Stimulated activated naive CD8-positive, alpha-beta T cell treated with anti-CD3 and anti-CD28 coated beads, Interleukin-15, Interleukin-2, amounts not matched to agents 100 ng/mL and 50 ng/mL, for 24 hours (primary cell): ENCODE measurements around the gene DLL4.
"Not testable (repeated sequence)": the region's sequence is repeated elsewhere in the genome, so short reads cannot be mapped to it uniquely, and the experiment has no call there.

ENCODE experiments used
- H3K27ac Mint-ChIP-seq: one replicate; pipeline ENCODE4 v1.8.0; 2021; ENCODE audit warnings: mild to moderate bottlenecking, mixed read lengths
- H3K27me3 Mint-ChIP-seq: one replicate; pipeline ENCODE4 v1.8.0; 2021; ENCODE audit warnings: mixed read lengths
- H3K36me3 Mint-ChIP-seq: one replicate; pipeline ENCODE4 v1.8.0; 2021; ENCODE audit warnings: low read depth, mixed read lengths
- H3K4me1 Mint-ChIP-seq: one replicate; pipeline ENCODE4 v1.8.0; 2021; ENCODE audit warnings: low read depth, mixed read lengths
- H3K4me3 Mint-ChIP-seq: one replicate; pipeline ENCODE4 v1.8.0; 2021; ENCODE audit warnings: mild to moderate bottlenecking, mixed read lengths
- H3K9me3 Mint-ChIP-seq: one replicate; pipeline ENCODE4 v1.8.0; 2021; ENCODE audit warnings: mixed read lengths

DLL4 gene

DNA sequence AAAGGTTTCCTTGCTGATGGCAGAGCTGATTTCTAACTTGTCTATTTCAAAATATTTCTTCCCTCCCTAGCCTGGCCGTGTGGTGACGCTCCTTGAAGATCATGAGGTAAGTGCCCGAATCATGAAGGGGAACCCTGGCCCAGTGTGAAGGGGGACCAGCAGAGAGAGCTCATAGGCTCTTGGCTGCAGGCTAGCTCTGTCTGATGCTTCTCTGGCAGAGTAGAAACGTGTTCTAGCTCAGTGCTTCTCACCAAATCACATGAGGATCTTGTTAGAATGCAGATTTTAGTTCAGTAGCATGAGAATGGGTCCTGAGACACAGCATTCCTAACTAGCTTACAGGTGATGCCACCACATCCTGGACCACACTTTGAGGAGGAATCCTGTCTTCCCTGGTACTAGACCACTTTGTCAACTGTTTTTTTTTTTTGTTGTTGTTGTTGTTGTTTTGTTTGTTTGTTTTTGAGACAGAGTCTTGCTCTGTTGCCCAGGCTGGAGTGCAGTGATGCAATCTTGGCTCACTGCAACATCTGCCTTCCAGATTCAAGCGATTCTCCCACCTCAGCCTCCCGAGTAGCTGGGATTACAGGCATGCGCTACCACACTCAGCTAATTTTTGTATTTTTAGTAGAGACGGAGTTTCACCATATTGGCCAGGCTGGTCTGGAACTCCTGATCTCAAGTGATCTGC, 25.2 kb downstream of the DLL4 start:
- H3K27me3 Mint-ChIP-seq, H3K9me3 Mint-ChIP-seq: not testable (repeated sequence)
- Mint-ChIP-seq H3K27ac (peak overlapping the region; percentile 97), H3K4me1 (peaks cover 36% of the 10 kb centered on the region), H3K36me3 (peaks cover 23% of the 10 kb centered on the region), H3K4me3 (peak overlapping the region; percentile 87)

DNA sequence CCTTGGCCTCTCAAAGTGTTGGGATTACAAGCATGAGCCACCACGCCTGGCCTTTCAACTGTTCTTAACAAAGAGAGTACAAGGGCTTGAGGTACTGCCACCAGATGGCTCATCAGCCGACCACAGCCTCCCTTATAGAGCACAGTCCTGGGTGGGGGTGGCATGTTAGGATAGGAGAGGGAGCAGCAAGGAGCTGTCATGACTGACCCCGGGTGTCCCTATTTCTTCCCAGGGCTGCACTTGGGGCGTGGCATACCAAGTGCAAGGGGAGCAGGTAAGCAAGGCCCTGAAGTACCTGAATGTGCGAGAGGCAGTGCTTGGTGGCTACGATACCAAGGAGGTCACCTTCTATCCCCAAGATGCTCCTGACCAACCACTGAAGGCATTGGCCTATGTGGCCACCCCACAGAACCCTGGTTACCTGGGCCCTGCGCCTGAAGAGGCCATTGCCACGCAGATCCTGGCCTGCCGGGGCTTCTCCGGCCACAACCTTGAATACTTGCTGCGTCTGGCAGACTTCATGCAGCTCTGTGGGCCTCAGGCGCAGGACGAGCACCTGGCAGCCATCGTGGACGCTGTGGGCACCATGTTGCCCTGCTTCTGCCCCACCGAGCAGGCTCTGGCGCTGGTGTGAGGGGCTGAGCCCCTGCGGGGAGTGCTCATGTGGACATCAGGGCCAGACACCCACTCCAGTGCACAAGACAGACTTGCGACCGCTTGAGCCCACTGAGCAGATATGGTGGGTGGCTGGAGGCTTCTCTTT, 26.2 kb downstream of the DLL4 start:
- H3K27ac Mint-ChIP-seq: no peak overlapping the region
- H3K36me3 Mint-ChIP-seq: peaks cover 23% of the 10 kb centered on the region
- H3K27me3 Mint-ChIP-seq: no peaks in the 10 kb centered on the region
- H3K9me3 Mint-ChIP-seq: no peaks in the 10 kb centered on the region
- H3K4me3 Mint-ChIP-seq: peak overlapping the region; percentile 87
- peaks cover 36% of the 10 kb centered on the region for H3K4me1 Mint-ChIP-seq

DNA sequence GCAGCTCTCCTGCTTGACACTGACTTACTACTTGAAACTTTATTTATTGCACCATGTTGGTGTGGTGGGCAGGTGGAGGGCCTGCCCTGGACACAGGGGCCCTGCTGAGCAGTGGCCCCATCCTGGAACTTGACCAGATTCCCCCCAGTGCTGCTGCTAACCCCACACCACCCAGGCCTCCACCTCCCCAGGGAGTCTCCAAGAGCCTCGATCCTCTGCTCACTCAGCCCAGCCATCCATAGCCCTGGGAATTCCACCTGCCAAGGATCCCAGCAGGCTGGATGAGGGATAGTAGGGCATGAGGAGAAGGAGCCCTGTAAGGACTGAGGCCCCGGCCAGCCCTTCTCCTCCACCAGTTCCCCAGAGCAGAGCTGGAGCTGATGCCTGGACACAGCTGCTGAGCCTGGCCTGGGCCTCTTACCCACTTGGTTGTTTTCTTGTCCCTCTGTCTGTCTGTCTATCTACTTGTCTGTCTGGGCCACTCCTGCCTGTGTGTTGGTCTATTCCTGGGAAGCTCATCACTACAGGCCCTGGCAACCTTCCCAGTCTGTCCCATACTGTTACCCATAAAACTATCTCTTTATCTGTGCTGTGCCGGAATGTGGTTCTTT, 26.9 kb downstream of the DLL4 start:
- H3K27ac Mint-ChIP-seq: peak overlapping the region; percentile 3
- H3K36me3 Mint-ChIP-seq: peaks cover 23% of the 10 kb centered on the region
- H3K4me3 Mint-ChIP-seq: peak overlapping the region; percentile 53
- H3K9me3 Mint-ChIP-seq: no peaks in the 10 kb centered on the region
- peaks cover 36% of the 10 kb centered on the region for H3K4me1 Mint-ChIP-seq
- H3K27me3 Mint-ChIP-seq: no peaks in the 10 kb centered on the region

GRCh38 chr15:40956541-40956982, 27.4 kb downstream of the DLL4 start:
- peaks cover 23% of the 10 kb centered on the region for H3K36me3 Mint-ChIP-seq
- no peaks in the 10 kb centered on the region for H3K27me3 Mint-ChIP-seq
- no peaks in the 10 kb centered on the region for H3K9me3 Mint-ChIP-seq
- H3K4me3 Mint-ChIP-seq: peak overlapping the region; percentile 35
- peaks cover 35% of the 10 kb centered on the region for H3K4me1 Mint-ChIP-seq
- H3K27ac Mint-ChIP-seq: peak overlapping the region; percentile 3

DNA sequence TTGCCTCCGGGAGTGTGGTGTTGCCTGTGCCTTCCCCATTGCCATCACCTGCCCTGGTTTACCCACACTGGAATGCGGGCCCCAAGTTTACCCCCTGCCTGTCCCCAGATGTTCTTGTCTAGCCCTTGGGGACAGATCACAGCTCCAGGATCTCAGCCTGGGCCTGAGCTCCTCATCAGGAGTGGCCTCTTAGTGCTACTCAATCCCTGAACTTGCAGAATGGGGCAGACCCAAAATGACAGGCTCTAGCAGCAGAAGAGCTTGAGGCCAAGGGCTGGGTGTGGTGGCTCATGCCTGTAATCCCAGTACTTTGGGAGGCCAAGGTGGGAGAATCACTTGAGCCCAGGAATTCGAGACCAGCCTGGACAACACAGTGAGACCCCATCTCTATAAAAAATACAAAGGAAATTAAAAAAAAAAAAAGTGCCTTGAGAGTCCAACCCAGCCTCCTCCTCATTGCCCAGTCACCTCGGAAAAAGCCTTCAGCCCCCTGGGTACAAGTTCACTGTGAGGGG, 28.0 kb downstream of the DLL4 start:
- Mint-ChIP-seq H3K36me3 (peaks cover 23% of the 10 kb centered on the region), H3K4me3 (no peak overlapping the region), H3K27ac (no peak overlapping the region), H3K27me3 (no peaks in the 10 kb centered on the region), H3K9me3 (no peaks in the 10 kb centered on the region), H3K4me1 (peaks cover 29% of the 10 kb centered on the region)

- no peak overlapping the region for H3K27ac Mint-ChIP-seq
- H3K9me3 Mint-ChIP-seq: no peaks in the 10 kb centered on the region
- peaks cover 26% of the 10 kb centered on the region for H3K4me1 Mint-ChIP-seq
- H3K36me3 Mint-ChIP-seq: peaks cover 23% of the 10 kb centered on the region
- H3K27me3 Mint-ChIP-seq: no peaks in the 10 kb centered on the region
- H3K4me3 Mint-ChIP-seq: no peak overlapping the region
Measured at GRCh38 chr15:40957581-40958051, 28.5 kb downstream of the DLL4 start.

DNA sequence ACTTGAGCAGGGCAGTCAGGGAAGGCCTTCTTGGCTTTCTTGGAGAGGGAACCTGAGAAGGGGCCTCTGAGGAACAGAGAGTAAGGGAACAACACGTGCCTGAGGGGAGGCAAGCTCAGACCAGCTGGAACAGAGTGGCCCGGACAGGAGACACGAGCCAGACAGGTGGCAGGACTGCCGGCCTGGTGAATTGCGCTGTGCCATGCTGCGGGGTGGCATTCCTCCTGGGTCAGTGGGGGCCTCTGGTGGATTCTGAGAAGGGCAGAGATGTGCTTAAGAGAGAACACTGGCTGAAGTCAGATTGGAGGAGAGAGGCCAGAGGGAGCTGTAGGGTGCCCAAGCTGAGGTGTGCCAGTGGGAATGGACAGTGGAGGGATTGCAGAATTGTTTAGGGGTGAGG, 29.0 kb downstream of the DLL4 start:
- peaks cover 22% of the 10 kb centered on the region for H3K36me3 Mint-ChIP-seq
- no peak overlapping the region for H3K4me3 Mint-ChIP-seq
- peaks cover 22% of the 10 kb centered on the region for H3K4me1 Mint-ChIP-seq
- no peaks in the 10 kb centered on the region for H3K9me3 Mint-ChIP-seq
- H3K27me3 Mint-ChIP-seq: no peaks in the 10 kb centered on the region
- no peak overlapping the region for H3K27ac Mint-ChIP-seq

DNA sequence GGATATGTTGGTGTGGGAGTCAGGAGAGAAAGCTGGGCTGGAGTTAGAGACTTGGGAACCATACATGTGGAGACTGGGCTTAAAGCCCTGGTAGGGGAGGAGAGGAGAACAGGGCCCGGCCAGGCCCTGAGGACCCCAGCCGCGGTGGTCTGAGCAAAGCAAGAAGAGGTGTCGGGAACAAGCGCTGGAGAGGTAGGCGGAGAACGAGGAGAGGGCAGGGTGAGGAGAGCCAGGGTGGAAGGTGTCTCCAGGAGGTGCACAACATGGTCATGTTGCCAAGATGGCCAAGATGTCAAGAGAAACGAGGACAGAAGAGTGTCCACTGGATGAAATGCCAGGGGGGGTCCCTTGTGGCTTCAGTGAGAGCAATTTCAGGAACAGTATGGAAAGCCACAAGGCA, 29.6 kb downstream of the DLL4 start:
- Mint-ChIP-seq H3K4me1 (peaks cover 19% of the 10 kb centered on the region), H3K36me3 (peaks cover 18% of the 10 kb centered on the region), H3K27me3 (no peaks in the 10 kb centered on the region), H3K9me3 (no peaks in the 10 kb centered on the region), H3K4me3 (no peak overlapping the region), H3K27ac (peak overlapping the region; percentile 5)

GRCh38 chr15:40959331-40960141, 30.4 kb downstream of the DLL4 start:
- Mint-ChIP-seq H3K36me3 (peaks cover 10% of the 10 kb centered on the region), H3K4me3 (no peak overlapping the region), H3K27me3 (no peaks in the 10 kb centered on the region), H3K4me1 (peaks cover 11% of the 10 kb centered on the region), H3K27ac (peak overlapping the region; percentile 3), H3K9me3 (no peaks in the 10 kb centered on the region)

GRCh38 chr15:40960151-40960885, 31.2 kb downstream of the DLL4 start:
- Mint-ChIP-seq H3K36me3 (peaks cover 9% of the 10 kb centered on the region), H3K4me3 (no peak overlapping the region), H3K4me1 (peaks cover 10% of the 10 kb centered on the region), H3K27ac (peak overlapping the region; percentile 3), H3K27me3 (no peaks in the 10 kb centered on the region), H3K9me3 (no peaks in the 10 kb centered on the region)

DNA sequence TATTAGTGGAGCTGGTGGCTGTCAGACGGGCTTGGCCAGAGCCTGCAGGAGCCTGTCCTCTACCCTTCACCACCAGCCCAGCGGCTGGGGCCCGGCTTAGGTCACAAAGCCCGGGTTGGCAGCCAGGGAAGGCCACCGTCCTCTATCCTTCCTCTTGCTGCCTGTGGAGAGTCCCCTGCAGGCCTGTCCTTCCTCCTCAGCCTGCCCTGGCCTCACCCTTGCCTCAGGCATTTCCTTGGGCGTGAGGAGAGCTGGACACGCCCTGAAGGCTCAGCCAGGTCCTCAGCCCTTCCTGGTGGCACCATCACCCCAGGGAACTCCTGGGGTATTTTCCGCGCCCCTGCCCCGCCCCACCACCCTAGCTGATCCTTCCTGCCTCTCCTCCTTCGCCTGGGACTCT, 31.8 kb downstream of the DLL4 start:
- H3K27me3 Mint-ChIP-seq: no peaks in the 10 kb centered on the region
- no peak overlapping the region for H3K4me3 Mint-ChIP-seq
- H3K36me3 Mint-ChIP-seq: peaks cover 7% of the 10 kb centered on the region
- H3K4me1 Mint-ChIP-seq: peaks cover 8% of the 10 kb centered on the region
- H3K27ac Mint-ChIP-seq: no peak overlapping the region
- H3K9me3 Mint-ChIP-seq: no peaks in the 10 kb centered on the region

GRCh38 chr15:40961740-40962139, 32.6 kb downstream of the DLL4 start:
- H3K4me3 Mint-ChIP-seq, H3K4me1 Mint-ChIP-seq, H3K27me3 Mint-ChIP-seq, H3K9me3 Mint-ChIP-seq, H3K27ac Mint-ChIP-seq, H3K36me3 Mint-ChIP-seq: not testable (repeated sequence)

- H3K27ac Mint-ChIP-seq, H3K9me3 Mint-ChIP-seq, H3K27me3 Mint-ChIP-seq, H3K4me1 Mint-ChIP-seq, H3K36me3 Mint-ChIP-seq, H3K4me3 Mint-ChIP-seq: not testable (repeated sequence)
Measured at GRCh38 chr15:40962317-40962716, 33.2 kb downstream of the DLL4 start.

GRCh38 chr15:40963201-40963600, 34.1 kb downstream of the DLL4 start:
- Mint-ChIP-seq H3K9me3 (no peaks in the 10 kb centered on the region), H3K36me3 (no peaks in the 10 kb centered on the region), H3K4me3 (no peak overlapping the region), H3K27ac (no peak overlapping the region), H3K27me3 (no peaks in the 10 kb centered on the region), H3K4me1 (no peaks in the 10 kb centered on the region)
